ENCODE results near the gene SLC25A20.
A peak's percentile ranks its signal among the peaks of the same experiment; 100 is the strongest.
"Not testable (repeated sequence)": the region's sequence is repeated elsewhere in the genome, so short reads cannot be mapped to it uniquely, and the experiment has no call there.

The SLC25A20 gene

GRCh38 chr3:48898383-48899234, at the start of gene SLC25A20:
SLC25A20 (minus strand) TSS chr3:48898882; CDS start chr3:48898794, 88 bp downstream.
- DNase-seq (ENCODE audit: low read depth in 2 of 3, low spot score in 2 of 3): peak; percentile 76 to 87 (median 77)

- no peak for DNase-seq (ENCODE audit: low read depth in 2 of 3, low spot score in 2 of 3)
Measured at GRCh38 chr3:48945891-48946549, 47.3 kb upstream of the SLC25A20 start.

- DNase-seq (ENCODE audit: low read depth in 2 of 3, low spot score in 2 of 3): no peak
Measured at GRCh38 chr3:48945432-48945831, 46.8 kb upstream of the SLC25A20 start.

- DNase-seq (ENCODE audit: low read depth in 2 of 3, low spot score in 2 of 3): no peak
Measured at GRCh38 chr3:48938689-48939088, 40.0 kb upstream of the SLC25A20 start.

GRCh38 chr3:48938156-48938555, 39.5 kb upstream of the SLC25A20 start:
- DNase-seq (ENCODE audit: low read depth in 2 of 3, low spot score in 2 of 3): no peak

GRCh38 chr3:48935530-48935929, 36.8 kb upstream of the SLC25A20 start:
- no peak for DNase-seq (ENCODE audit: low read depth in 2 of 3, low spot score in 2 of 3)

GRCh38 chr3:48934333-48934991, 35.8 kb upstream of the SLC25A20 start:
- no peak for DNase-seq (ENCODE audit: low read depth in 2 of 3, low spot score in 2 of 3)

GRCh38 chr3:48931944-48932580, 33.4 kb upstream of the SLC25A20 start:
- DNase-seq (ENCODE audit: low read depth in 2 of 3, low spot score in 2 of 3): no peak

GRCh38 chr3:48930590-48930989, 31.9 kb upstream of the SLC25A20 start:
- no peak for DNase-seq (ENCODE audit: low read depth in 2 of 3, low spot score in 2 of 3)

- DNase-seq (ENCODE audit: low read depth in 2 of 3, low spot score in 2 of 3): no peak
Measured at GRCh38 chr3:48929358-48930035, 30.8 kb upstream of the SLC25A20 start.

- DNase-seq (ENCODE audit: low read depth in 2 of 3, low spot score in 2 of 3): no peak
Measured at GRCh38 chr3:48928679-48929078, 30.0 kb upstream of the SLC25A20 start.

GRCh38 chr3:48927928-48928327, 29.2 kb upstream of the SLC25A20 start:
- no peak for DNase-seq (ENCODE audit: low read depth in 2 of 3, low spot score in 2 of 3)

GRCh38 chr3:48926425-48927392, 28.0 kb upstream of the SLC25A20 start:
- no peak for DNase-seq (ENCODE audit: low read depth in 2 of 3, low spot score in 2 of 3)

GRCh38 chr3:48919215-48920138, 20.8 kb upstream of the SLC25A20 start:
- DNase-seq (ENCODE audit: low read depth in 2 of 3, low spot score in 2 of 3): peak in 2 of 3 experiments; percentile 25 to 33

GRCh38 chr3:48918388-48919214, 19.9 kb upstream of the SLC25A20 start, which contains the start of gene ARIH2:
ARIH2 (plus strand) TSS chr3:48918842; CDS start chr3:48927559, 8,717 bp downstream.
- DNase-seq (ENCODE audit: low read depth in 2 of 3, low spot score in 2 of 3): peak; percentile 81 to 91 (median 85)

GRCh38 chr3:48915296-48915695, 16.6 kb upstream of the SLC25A20 start:
- DNase-seq (ENCODE audit: low read depth in 2 of 3, low spot score in 2 of 3): no peak

- DNase-seq (ENCODE audit: low read depth in 2 of 3, low spot score in 2 of 3): not testable (repeated sequence)
Measured at GRCh38 chr3:48907026-48907425, 8.3 kb upstream of the SLC25A20 start.

GRCh38 chr3:48899273-48899672, 591 bp upstream of the SLC25A20 start:
- no peak for DNase-seq (ENCODE audit: low read depth in 2 of 3, low spot score in 2 of 3)

All from activated CD8-positive, alpha-beta memory T cell treated with anti-CD3 and anti-CD28 coated beads for 48 hours (primary cell).